NOMO-1 treated with dmso at 0.1 percent for 144 hours (cell line): ENCODE measurements around the gene RBM10.

Experiments used
- DNase-seq: peaks from one replicate; lab custom pipeline; 2025; ENCODE audit not compliant: unreplicated experiment; lab: John Stamatoyannopoulos, UW

RBM10 gene

GRCh38 chrX:47232197-47232802 is 87.3 kb downstream of the RBM10 start:
- no peak for DNase-seq

- DNase-seq: no peak
These were observed 87.8 kb downstream of the RBM10 start, which contains the start of gene USP11 for GRCh38 chrX:47232803-47233332. Gene USP11, plus strand, starts transcription at chrX:47233009. Its CDS starts 35 bp downstream, at chrX:47233044.

DNA sequence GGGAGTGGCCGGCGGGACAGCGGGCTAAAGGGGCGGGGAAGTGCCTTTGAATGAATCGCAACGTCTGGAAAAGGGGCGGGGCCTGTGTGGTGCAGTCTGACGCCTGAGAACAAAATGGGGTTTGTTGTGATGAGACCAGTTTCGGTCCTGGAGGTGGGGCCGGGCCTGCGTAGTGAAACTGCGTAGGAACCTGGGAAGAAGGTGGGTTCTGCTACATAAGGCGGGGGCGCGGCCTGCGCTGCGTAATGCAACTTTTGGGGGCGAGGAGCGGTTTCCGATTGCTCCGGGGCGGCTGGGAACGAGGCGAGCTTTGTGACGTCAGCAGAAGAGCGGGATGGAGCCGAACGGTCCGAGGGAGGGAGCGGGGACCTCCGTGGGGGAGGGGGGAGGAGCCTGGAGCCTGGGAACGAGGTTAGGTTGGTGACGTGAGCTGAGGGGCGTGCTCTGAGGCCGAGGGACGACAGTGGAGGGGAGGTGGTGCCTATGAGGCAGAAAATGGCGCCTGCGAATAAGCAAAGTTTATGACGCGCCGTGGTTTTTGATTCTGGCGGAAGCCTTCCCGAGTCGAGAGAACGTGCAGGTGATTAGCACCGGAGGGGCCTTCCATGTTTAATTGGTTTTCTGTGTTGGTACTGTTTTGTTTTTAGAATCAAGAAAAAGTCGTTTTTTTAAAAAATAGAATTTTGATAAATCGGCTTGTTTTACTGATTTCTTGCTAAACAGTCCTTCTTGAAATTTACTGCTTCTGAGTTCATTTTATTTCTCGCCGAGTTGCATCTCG is 88.5 kb downstream of the RBM10 start:
- DNase-seq: peak; percentile 96

GRCh38 chrX:47234583-47234982 is 89.6 kb downstream of the RBM10 start:
- no peak for DNase-seq

DNA sequence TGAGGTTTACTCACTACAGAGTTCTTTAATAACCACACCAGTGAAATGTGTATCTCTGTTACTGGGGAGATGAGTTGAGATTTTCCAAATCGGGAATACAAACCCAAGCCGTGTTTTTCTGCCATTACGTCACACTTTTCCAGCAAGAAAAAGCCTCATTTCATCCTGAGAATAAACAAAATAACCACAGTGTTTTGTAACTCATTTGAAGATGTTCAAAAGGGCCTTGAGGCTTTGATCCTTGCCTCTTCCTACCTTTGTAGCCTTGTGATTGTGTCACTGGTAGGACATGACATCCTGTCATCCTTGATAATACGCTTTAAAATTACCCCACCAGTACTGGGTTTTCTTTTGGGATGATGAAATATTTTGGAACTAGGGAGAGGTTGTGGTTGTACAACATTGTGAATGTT is 90.7 kb downstream of the RBM10 start:
- DNase-seq: no peak
